HepG2 (cell line): ENCODE measurements around the gene CIBAR2. TPM values are rescaled to one million over a fixed set of nuclear protein-coding genes. Genes with fewer than 3 reads are reported as not detected.

Source experiments
- ATAC-seq: fragments of 200-7000 bp; cut with Tn5 transposase; 3 replicates; pipeline ENCODE4 v1.9.1; 2020; ENCODE audit warnings: mild to moderate bottlenecking, moderate library complexity
- BruUV-seq: library from RNA; stranded (reverse); fragments of 400-500 nt; replicated peaks from 2 replicates; lab custom pipeline; 2021; lab: Mats Ljungman, UMichigan
- CTCF ChIA-PET: fragments of 300-600 bp; formaldehyde crosslinking; extraction: SDS; loops from one replicate; lab custom pipeline; 2021; ENCODE audit warnings: low total read pairs, inconsistent platforms, low intra/inter-chr PET ratio; lab: Yijun Ruan, JAX
- POLR2A ChIA-PET: fragments of 350-600 bp; sonication (Branson Sonifier 250); formaldehyde crosslinking; loops from one replicate; lab custom pipeline; 2020; ENCODE audit warnings: antibody characterized with exemption, inconsistent platforms; lab: Yijun Ruan, JAX
- DNase-seq: peaks from one replicate; pipeline ENCODE4 v3.0.0-alpha.2; 2015; ENCODE audit warnings: low spot score
- FAIRE-seq: peaks from 3 replicates; lab custom pipeline; 2011; peaks lifted over from hg19 to GRCh38; lab: Jason Lieb, UNC
- H2AFZ ChIP-seq: one replicate; pipeline ENCODE4 v1.6.1; 2011; ENCODE audit warnings: low read length, inconsistent platforms
- H3K27ac ChIP-seq: fragments of 300-600 bp; 3 replicates; pipeline ENCODE4 v1.8.0; 2011; ENCODE audit warnings: mixed run types, mild to moderate bottlenecking, mixed read lengths, low read length, inconsistent platforms; ENCODE audit not compliant: insufficient read depth; ENCODE audit errors: extremely low read length
- H3K27me3 ChIP-seq, 2 experiments: fragments of 200-600 bp in 1 of 2; 2 replicates in 1 of 2; 3 replicates in 1 of 2; pipeline versions ENCODE4 v1.6.0 to v1.8.0; 2011; ENCODE audit warnings: low read length in 2 of 2, mild to moderate bottlenecking in 2 of 2, moderate library complexity in 2 of 2, inconsistent platforms in 1 of 2; ENCODE audit not compliant: insufficient read depth in 2 of 2, control insufficient read depth in 1 of 2
- H3K36me3 ChIP-seq, 2 experiments: fragments of 200-600 bp in 1 of 2; replicated peaks in 1 of 2; 2 replicates in 1 of 2; 3 replicates in 1 of 2; pipeline versions ENCODE4 v1.5.1 to v1.8.0; 2011; ENCODE audit warnings: low read length in 2 of 2, inconsistent platforms in 1 of 2; ENCODE audit not compliant: insufficient read depth in 2 of 2, control insufficient read depth in 1 of 2
- H3K4me1 ChIP-seq: 2 replicates; pipeline ENCODE4 v1.5.1; 2012; ENCODE audit warnings: low read length, inconsistent platforms; ENCODE audit not compliant: insufficient read depth
- H3K4me2 ChIP-seq: 2 replicates; pipeline ENCODE4 v1.6.0; 2011; ENCODE audit warnings: low read depth, low read length, inconsistent platforms
- H3K4me3 ChIP-seq, 3 experiments: fragments of 200-600 bp in 1 of 3; sonication (generic), shearing (Covaris generic) in 1 of 3; replicated peaks in 1 of 3; 2 replicates each; pipeline ENCODE4 v1.5.1; 2011 to 2016; ENCODE audit warnings: low read length in 3 of 3, inconsistent platforms in 2 of 3, low read depth in 2 of 3, mild to moderate bottlenecking in 2 of 3, control low read depth in 1 of 3, mixed read lengths in 1 of 3; ENCODE audit not compliant: insufficient read depth in 1 of 3
- H3K79me2 ChIP-seq: one replicate; pipeline ENCODE4 v1.6.1; 2011; ENCODE audit warnings: low read length, inconsistent platforms; ENCODE audit not compliant: insufficient read depth
- H3K9ac ChIP-seq: 2 replicates; pipeline ENCODE4 v1.6.0; 2011; ENCODE audit warnings: mild to moderate bottlenecking, low read depth, low read length, inconsistent platforms; ENCODE audit not compliant: insufficient read depth
- H3K9me3 ChIP-seq: 2 replicates; pipeline ENCODE4 v1.5.1; 2012; ENCODE audit warnings: mild to moderate bottlenecking, low read length
- H4K20me1 ChIP-seq: 2 replicates; pipeline ENCODE4 v1.6.0; 2011; ENCODE audit warnings: inconsistent platforms, mild to moderate bottlenecking, low read length, moderate library complexity; ENCODE audit not compliant: insufficient read depth
- PHF20 ChIP-seq: sonication (generic); formaldehyde crosslinking; IDR thresholded peaks from 2 replicates; pipeline ENCODE4 v1.5.0; 2020; ENCODE audit warnings: mild to moderate bottlenecking, missing genetic modification reagents
- RORA ChIP-seq: sonication (generic); formaldehyde crosslinking; IDR thresholded peaks from 2 replicates; pipeline ENCODE4 v1.5.0; 2020; ENCODE audit warnings: mild to moderate bottlenecking, missing genetic modification reagents, moderate library complexity
- SALL2 ChIP-seq: sonication (generic); formaldehyde crosslinking; IDR thresholded peaks from 2 replicates; pipeline ENCODE4 v1.8.1; 2023; ENCODE audit warnings: mild to moderate bottlenecking, missing genetic modification reagents, inconsistent platforms
- ZFP1 ChIP-seq: IDR thresholded peaks from 2 replicates; pipeline ENCODE4 v1.6.1; 2016
- ZNF180 ChIP-seq: sonication (generic); formaldehyde crosslinking; IDR thresholded peaks from 2 replicates; pipeline ENCODE4 v1.4.0; 2020; ENCODE audit warnings: low read depth, missing genetic modification reagents, borderline replicate concordance
- ZNF251 ChIP-seq: sonication (generic); formaldehyde crosslinking; IDR thresholded peaks from 2 replicates; pipeline ENCODE4 v1.9.0; 2021; ENCODE audit warnings: mild to moderate bottlenecking, missing genetic modification reagents
- ZNF546 ChIP-seq: sonication (generic); formaldehyde crosslinking; conservative IDR thresholded peaks from 2 replicates; pipeline ENCODE4 v1.8.1; 2023; ENCODE audit warnings: mild to moderate bottlenecking, missing genetic modification reagents
- ZNF558 ChIP-seq: sonication (generic); formaldehyde crosslinking; IDR thresholded peaks from 2 replicates; pipeline ENCODE4 v1.9.0; 2022; ENCODE audit warnings: mild to moderate bottlenecking, missing genetic modification reagents, borderline replicate concordance
- ZNF724P ChIP-seq: sonication (generic); formaldehyde crosslinking; IDR thresholded peaks from 2 replicates; pipeline ENCODE4 v1.8.0; 2022; ENCODE audit warnings: missing genetic modification reagents, borderline replicate concordance
- WGBS: methylation state at CpG from one replicate; pipeline ENCODE4 v1.1.6; 2017; ENCODE audit warnings: low lambda C conversion rate; 5-methylcytosine and 5-hydroxymethylcytosine counted together
- in situ Hi-C: cut with HindIII; loops from 2 replicates; pipeline ENCODE4 v1.10.0; 2017; ENCODE audit warnings: low pct_unique_long_range_greater_than_20kb; ENCODE audit not compliant: extremely low pct_ligation_motif_present
- intact Hi-C: fragments of 100-400 bp; cut with micrococcal nuclease; formaldehyde crosslinking; loops from one replicate; pipeline ENCODE4 v1.10.0; 2022; ENCODE audit not compliant: unreplicated experiment
- polyA plus RNA-seq, 8 experiments: library from polyadenylated mRNA; depleted of rRNA in 3 of 8; stranded (reverse) in 7 of 8; unstranded in 1 of 8; fragments of >200 nt; fragmentation: Illumina TruSeq in 4 of 8; extraction: Trizol in 4 of 8; gene quantifications; 2 replicates each; pipeline versions ENCODE4 v1.2.1 to v1.2.3, GENCODE V29; 2011 to 2016; ENCODE audit warnings: low read depth in 4 of 8, missing spikeins in 1 of 8, mixed read lengths in 1 of 8; ENCODE audit not compliant: insufficient read depth in 1 of 8
- total RNA-seq, 5 experiments: library from RNA; depleted of rRNA; stranded (reverse); fragments of >200 nt; fragmentation: Illumina TruSeq; extraction: Trizol; gene quantifications; 2 replicates each; pipeline ENCODE4 v1.2.3, GENCODE V29; 2016; ENCODE audit warnings: low read depth in 1 of 5
- TF ChIP-seq, protein P1 (sequence below): sonication (generic); formaldehyde crosslinking; IDR thresholded peaks from 2 replicates; pipeline ENCODE4 v1.4.0; 2020; ENCODE audit warnings: mild to moderate bottlenecking, missing genetic modification reagents
- TF ChIP-seq, protein P2 (sequence below): IDR thresholded peaks from 2 replicates; pipeline ENCODE4 v1.6.1; 2012; ENCODE audit warnings: inconsistent platforms
- TF ChIP-seq, protein P3 (sequence below): sonication (generic); formaldehyde crosslinking; IDR thresholded peaks from 2 replicates; pipeline ENCODE4 v1.4.0; 2020; ENCODE audit warnings: missing genetic modification reagents, borderline replicate concordance

CIBAR2 gene
- total and polyA plus RNA-seq, 2 of the 13 experiments (the other 11 are each of a cell fraction or from before 2014, with no cell fraction given), result not detected

DNA sequence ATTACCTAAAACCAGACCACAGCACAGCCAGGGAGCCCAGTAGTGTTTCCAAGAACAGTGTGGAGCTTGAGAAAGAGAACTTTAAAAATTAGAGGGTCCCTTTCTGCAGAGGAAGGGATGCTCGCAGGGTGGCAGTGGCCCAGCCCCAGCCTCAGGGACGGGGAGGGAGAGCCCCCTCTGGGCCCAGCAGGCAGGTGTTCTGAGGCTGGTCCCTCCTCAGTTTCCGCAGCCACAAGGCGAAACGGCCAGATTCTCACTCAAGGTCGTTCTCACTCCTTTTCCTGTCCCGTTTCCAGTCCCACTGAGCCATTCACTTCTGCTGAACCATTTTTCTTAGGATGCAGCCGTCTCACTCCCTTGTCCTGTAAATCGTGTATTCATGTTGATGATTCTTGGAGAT is 20.0 kb downstream of the CIBAR2 start (continued):
- TF ChIP-seq, protein P1, sequence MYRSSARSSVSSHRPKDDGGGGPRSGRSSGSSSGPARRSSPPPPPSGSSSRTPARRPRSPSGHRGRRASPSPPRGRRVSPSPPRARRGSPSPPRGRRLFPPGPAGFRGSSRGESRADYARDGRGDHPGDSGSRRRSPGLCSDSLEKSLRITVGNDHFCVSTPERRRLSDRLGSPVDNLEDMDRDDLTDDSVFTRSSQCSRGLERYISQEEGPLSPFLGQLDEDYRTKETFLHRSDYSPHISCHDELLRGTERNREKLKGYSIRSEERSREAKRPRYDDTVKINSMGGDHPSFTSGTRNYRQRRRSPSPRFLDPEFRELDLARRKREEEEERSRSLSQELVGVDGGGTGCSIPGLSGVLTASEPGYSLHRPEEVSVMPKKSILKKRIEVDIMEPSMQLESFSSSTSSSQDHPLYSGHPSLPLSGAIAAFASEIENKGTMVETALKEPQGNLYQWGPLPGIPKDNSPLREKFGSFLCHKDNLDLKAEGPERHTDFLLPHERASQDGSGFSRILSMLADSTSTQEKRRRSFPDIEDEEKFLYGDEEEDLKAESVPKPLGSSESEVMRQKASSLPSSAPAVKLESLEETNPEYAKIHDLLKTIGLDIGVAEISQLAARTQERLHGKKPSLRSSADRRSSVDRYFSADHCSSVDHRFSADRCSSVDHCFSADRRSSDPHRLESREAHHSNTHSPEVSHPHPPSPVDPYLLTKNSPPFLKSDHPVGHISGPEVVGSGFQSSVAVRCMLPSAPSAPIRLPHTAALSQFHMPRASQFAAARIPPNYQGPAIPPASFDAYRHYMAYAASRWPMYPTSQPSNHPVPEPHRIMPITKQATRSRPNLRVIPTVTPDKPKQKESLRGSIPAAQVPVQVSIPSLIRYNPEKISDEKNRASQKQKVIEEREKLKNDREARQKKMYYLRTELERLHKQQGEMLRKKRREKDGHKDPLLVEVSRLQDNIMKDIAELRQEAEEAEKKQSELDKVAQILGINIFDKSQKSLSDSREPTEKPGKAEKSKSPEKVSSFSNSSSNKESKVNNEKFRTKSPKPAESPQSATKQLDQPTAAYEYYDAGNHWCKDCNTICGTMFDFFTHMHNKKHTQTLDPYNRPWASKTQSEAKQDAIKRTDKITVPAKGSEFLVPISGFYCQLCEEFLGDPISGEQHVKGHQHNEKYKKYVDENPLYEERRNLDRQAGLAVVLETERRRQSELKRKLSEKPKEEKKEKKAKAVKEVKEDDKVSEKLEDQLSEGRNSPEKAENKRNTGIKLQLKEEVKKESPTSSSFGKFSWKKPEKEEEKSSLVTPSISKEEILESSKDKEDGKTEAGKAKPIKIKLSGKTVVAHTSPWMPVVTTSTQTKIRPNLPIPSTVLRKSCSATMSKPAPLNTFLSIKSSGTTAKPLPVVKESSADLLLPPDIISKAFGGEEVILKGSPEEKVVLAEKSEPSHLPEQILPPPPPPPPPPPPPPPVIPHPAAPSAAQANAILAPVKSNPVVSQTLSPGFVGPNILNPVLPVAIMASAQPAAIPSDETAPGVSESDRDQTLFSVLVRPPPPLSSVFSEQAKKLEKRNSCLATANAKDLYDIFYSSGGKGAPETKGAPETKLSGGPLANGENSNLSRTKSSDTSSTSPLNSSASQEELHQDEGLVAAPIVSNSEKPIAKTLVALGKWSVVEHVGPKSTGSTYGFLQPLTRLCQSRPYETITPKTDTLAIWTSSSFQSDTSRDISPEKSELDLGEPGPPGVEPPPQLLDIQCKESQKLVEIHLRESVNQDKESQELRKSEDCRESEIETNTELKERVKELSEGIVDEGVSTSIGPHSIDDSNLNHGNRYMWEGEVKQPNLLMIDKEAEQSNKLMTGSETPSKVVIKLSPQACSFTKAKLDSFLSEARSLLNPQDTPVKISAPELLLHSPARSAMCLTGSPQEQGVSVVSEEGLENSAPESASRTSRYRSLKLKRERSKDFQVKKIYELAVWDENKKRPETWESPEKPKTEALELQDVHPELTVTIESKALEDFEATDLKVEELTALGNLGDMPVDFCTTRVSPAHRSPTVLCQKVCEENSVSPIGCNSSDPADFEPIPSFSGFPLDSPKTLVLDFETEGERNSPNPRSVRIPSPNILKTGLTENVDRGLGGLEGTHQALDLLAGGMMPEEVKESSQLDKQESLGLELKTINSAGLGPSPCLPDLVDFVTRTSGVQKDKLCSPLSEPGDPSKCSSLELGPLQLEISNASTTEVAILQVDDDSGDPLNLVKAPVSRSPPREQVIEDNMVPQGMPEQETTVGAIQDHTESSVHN, result no peak
- TF ChIP-seq ZNF180 (CRISPR knock-in tag), result no peak
- TF ChIP-seq RORA (CRISPR knock-in tag), result no peak
- no peak for TF ChIP-seq ZNF724P (CRISPR knock-in tag)

DNA sequence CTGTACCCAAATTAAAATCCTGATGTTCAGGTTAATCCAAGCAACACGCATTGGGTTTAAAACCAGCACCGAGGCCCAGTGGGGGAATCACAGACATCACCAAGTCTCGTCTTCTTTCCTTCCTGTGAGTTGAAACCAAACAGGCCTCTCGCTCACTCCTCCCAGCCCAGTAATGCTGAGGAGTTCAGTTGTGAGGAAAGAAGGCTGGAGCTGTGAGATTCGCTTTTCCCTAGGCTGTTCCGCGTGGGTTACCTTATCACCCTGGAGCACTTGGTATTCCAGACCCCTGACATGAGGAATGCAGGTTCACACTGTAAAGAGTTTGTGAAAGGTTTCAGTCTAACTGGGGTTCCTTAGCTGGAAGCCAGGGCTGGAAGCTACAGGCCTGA is 20.8 kb downstream of the CIBAR2 start:
- BruUV-seq, result no TSS peak
- no peak for TF ChIP-seq ZNF546 (CRISPR knock-in tag)
- TF ChIP-seq SALL2 (CRISPR knock-in tag), result no peak
- no peak for TF ChIP-seq ZNF251 (CRISPR knock-in tag)
- no peak for TF ChIP-seq ZNF558 (CRISPR knock-in tag)
- TF ChIP-seq, protein P2, sequence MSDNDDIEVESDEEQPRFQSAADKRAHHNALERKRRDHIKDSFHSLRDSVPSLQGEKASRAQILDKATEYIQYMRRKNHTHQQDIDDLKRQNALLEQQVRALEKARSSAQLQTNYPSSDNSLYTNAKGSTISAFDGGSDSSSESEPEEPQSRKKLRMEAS, result no peak
- no peak for TF ChIP-seq PHF20 (CRISPR knock-in tag)
- TF ChIP-seq, protein P3, sequence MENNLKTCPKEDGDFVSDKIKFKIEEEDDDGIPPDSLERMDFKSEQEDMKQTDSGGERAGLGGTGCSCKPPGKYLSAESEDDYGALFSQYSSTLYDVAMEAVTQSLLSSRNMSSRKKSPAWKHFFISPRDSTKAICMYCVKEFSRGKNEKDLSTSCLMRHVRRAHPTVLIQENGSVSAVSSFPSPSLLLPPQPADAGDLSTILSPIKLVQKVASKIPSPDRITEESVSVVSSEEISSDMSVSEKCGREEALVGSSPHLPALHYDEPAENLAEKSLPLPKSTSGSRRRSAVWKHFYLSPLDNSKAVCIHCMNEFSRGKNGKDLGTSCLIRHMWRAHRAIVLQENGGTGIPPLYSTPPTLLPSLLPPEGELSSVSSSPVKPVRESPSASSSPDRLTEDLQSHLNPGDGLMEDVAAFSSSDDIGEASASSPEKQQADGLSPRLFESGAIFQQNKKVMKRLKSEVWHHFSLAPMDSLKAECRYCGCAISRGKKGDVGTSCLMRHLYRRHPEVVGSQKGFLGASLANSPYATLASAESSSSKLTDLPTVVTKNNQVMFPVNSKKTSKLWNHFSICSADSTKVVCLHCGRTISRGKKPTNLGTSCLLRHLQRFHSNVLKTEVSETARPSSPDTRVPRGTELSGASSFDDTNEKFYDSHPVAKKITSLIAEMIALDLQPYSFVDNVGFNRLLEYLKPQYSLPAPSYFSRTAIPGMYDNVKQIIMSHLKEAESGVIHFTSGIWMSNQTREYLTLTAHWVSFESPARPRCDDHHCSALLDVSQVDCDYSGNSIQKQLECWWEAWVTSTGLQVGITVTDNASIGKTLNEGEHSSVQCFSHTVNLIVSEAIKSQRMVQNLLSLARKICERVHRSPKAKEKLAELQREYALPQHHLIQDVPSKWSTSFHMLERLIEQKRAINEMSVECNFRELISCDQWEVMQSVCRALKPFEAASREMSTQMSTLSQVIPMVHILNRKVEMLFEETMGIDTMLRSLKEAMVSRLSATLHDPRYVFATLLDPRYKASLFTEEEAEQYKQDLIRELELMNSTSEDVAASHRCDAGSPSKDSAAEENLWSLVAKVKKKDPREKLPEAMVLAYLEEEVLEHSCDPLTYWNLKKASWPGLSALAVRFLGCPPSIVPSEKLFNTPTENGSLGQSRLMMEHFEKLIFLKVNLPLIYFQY (CRISPR knock-in tag), result no peak
- no peak for TF ChIP-seq ZFP1 (CRISPR knock-in tag)

More for the DNA sequence above, 20.8 kb downstream of the CIBAR2 start:
- DNase-seq, result no peak
- no peaks in the 10 kb centered on the region for H3K9me3 ChIP-seq
- H3K9ac ChIP-seq, result no peak overlapping the region
- no peaks in the 10 kb centered on the region for H3K36me3 ChIP-seq
- H3K4me3 ChIP-seq, result no peak overlapping the region
- POLR2A ChIA-PET, result no interaction called here
- 62% methylated on average over 7 of the region's 7 CpGs for WGBS
- FAIRE-seq, result no peak
- no peaks in the 10 kb centered on the region; the same call in 1 of the 2 replicates for H4K20me1 ChIP-seq
- H3K27me3 ChIP-seq, result peaks cover 18 to 89% of the 10 kb centered on the region in 2 experiments; a peak in 4 of 5 replicates
- intact Hi-C loops (no loop called here), in situ Hi-C loops (no loop called here)
- no peak overlapping the region for H3K4me2 ChIP-seq
- no peak overlapping the region for H3K27ac ChIP-seq
- no peaks in the 10 kb centered on the region for H3K79me2 ChIP-seq
- no peak for ATAC-seq
- CTCF ChIA-PET, result no interaction called here
- no peak overlapping the region for H2AFZ ChIP-seq
- peaks cover 7% of the 10 kb centered on the region; the same call in 1 of the 2 replicates for H3K4me1 ChIP-seq
